Daoy (cell line): ENCODE measurements around the gene PCED1B. TPM values are rescaled to one million over a fixed set of nuclear protein-coding genes. Genes with fewer than 3 reads are reported as not detected.
A peak's percentile ranks its signal among the peaks of the same experiment; 100 is the strongest.
"Not testable (repeated sequence)": the region's sequence is repeated elsewhere in the genome, so short reads cannot be mapped to it uniquely, and the experiment has no call there.

ENCODE experiments used
- DNase-seq: peaks from one replicate; pipeline ENCODE4 v3.0.0-alpha.2; 2015; ENCODE audit warnings: low read depth
- total RNA-seq: library from RNA; depleted of rRNA; stranded (reverse); fragments of >200 nt; shearing (Covaris generic); gene quantifications from 2 replicates; pipeline ENCODE4 v1.2.3, GENCODE V29; 2014; rRNA removed

PCED1B gene, protein sequence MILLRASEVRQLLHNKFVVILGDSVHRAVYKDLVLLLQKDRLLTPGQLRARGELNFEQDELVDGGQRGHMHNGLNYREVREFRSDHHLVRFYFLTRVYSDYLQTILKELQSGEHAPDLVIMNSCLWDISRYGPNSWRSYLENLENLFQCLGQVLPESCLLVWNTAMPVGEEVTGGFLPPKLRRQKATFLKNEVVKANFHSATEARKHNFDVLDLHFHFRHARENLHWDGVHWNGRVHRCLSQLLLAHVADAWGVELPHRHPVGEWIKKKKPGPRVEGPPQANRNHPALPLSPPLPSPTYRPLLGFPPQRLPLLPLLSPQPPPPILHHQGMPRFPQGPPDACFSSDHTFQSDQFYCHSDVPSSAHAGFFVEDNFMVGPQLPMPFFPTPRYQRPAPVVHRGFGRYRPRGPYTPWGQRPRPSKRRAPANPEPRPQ
- total RNA-seq = 3.8 and 4.7 TPM in 2 replicates

DNA sequence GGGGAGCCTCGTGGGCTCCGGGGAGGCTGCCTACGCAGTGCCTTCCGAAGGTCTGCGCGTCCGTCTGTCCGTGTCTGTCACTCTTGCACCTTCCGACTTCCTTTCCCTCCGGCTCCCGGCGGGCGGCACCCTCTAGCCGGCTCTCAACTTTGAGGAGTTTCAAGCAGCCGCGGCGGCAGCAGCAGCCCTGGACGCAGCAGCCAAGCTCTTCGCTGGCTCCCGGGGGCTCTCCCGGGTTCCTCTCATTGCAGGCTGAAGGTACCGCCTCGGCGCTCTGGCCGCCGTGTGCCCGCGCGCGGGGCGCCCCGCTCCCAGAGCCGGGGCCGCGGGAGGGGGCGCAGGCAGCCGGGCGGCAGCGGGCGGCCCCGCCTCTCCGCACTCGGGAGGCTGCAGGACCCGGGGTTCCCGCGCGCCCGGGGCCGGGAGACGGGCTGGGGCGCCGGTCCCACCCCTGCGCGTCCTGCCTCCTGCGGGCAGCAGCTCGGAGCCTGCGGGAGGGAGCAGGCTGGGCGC lies at the start of gene PCED1B, which contains the start of gene AMIGO2:
Gene PCED1B (plus strand): TSS at position 154 of the 513 bp plus-strand sequence. CDS start 155,443 bp downstream, outside the sequence.
Gene AMIGO2 (minus strand): TSS at position 492 of the 513 bp plus-strand sequence. CDS start 957 bp downstream, outside the sequence.
- peak; percentile 80 for DNase-seq

DNA sequence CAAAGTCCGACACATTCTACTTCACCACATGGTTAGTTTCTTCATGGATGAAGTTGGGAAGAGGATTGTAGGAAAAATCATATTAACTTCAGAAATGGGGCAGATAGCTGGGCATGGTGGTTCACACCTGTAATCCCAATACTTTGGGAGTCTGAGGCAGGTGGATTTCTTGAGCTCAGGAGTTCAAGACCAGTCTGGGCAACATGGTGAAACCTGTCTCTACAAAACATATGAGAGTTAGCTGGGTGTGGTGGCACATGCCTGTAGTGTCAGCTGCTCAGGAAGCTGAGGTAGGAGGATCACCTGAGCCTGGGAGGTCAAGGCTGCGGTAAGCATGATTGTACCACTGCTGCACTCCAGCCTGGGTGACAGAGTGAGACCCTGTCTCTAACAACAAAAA lies 49.5 kb upstream of the PCED1B start:
- no peak for DNase-seq

DNA sequence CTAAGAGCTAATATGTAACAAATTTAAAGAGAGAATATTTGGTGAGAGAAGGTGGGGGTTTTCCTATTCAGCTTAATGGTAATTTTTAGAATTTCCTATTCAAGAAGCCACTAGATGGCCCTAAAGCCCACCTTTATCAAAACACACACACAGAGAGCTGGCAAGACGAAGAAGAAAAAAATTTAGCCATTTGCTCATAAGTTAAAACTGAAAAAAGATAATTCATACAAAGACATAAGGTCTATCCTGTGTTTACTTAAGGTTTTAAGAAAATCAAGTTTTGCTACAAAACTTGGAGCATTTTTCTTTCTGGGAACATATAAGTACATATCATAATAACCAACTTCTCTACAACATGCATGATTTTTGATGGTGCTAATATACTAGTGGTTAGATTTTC lies 46.8 kb upstream of the PCED1B start:
- DNase-seq = peak; percentile 63

DNA sequence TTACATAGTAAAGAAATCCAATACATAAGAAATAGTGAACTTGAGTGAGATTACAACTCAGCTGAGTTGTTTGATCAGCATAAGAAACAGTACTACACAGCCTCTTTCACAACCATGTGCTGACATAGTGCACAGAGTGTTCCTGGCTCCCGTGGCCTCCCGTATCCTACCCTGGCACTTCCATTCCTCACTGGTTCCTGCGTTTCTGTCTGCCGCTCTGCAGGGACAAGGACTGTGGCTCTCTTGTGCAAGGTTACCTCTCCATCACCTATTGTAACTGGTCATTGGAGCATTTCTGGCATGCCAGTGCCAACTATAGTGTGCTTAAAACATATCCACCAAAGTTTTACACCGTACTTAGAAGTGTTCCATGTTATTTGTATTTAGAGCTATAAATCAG lies 46.3 kb upstream of the PCED1B start:
- DNase-seq = peak; percentile 25

DNA sequence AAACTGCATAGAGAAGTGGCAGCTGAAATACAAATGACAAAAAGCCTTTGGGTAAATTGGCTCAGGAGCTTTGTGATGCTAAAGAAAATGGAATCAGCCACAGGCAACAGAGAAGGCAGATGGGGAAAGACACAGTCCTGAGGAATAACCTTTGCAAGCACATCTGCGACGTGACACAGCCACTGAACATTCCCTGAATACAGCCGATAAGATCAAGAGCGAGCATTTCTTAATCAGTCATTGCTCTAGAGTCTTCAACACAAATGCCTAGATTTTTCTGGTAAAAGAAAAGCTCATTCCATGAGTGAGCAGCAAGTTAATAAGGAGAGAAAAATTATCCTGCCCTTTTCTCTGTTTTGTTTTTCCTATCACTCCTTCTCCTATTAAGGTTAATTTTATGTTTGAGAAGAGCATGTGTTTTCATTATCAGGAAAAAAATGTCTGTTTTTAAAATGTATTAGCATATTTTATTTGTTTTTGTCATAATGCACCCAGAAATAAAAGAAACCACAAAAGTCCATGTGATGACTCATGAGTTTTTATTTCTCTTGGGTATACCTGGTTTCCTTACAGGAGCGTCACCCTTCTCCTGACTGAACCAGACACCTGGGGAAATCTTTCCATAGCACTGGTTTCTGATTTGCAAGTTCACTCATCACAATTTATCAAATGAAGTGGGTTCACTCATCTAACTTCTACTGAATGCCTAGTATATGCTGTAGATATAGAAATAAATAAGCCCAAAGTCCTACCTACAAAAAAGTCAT lies 45.4 kb upstream of the PCED1B start:
- no peak for DNase-seq

DNA sequence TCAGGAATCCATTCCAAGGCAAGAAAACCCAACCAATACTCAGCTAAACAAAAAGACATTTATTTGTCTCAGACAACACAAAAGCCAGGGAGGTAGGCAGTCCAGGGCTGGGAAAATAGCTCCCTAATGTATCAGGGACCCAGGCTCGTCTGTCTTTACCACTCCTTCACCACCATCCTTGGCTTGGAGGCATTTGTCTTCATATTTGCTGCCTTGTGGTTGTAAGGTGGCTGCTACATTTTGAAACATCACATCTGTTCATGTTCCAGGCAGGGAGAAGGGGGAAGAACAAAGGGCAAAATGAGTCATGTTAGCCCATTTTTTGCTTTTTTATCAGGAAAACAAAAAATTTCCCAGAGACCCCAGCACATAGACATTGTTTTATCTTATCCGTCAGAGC lies 44.8 kb upstream of the PCED1B start:
- no peak for DNase-seq

DNA sequence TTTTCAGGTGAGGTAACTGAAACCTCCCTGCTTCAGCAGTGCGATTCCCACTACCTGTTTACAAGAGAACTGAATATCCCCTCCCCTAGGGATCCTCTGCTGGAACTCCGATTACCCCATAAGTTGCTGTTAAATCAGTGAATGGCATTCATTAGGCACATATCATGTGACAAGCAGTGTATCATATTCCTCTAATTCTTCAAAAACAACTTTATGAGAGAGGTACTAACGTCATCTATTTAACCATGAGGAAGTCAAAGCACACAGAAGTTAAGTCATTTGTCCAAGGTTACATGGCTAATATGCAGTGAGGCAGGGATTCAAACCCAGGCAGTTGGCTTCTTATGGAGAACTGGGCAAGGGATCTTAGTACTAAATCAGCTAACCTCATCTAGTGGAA lies 43.9 kb upstream of the PCED1B start:
- no peak for DNase-seq

DNA sequence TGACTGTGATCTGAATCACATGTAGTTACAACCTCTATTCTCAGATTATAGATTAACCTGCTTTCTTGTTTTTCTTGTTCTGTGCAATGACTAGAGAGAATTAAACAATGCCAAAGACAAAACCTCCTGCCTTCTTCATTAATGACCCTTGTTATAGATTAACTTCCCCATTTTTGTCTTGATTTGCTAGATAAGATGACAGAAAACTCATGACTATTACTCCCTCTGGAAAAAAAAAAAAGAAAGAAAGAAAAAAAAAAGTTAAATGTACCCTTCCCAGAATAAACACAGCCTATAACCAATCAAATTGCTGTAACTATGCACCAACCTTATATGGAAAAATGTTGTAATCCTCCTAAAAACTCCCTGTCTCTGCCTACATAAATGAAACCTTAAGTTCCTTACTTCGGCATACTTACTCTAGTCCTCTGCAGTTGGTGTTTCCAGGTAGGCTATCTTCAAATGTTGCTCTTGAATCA lies 41.1 kb upstream of the PCED1B start:
- no peak for DNase-seq

DNA sequence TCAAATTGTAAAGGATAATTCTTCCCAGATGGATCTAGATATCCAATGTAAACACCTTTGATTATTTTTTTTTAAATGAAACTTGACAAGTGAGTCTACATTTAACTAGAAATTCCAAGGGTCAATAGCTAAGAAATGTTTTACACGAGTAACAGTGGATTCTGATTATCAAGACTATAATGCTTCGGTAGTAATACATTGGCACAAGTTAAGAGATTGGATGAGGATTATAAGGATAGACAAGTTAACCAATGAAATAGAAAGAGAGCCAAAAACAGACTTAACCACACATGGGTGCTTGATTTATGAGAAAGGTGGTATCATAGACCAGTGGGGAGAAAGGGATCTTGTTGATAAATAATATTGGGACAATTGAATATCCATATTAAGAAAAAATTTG lies 40.3 kb upstream of the PCED1B start:
- DNase-seq = no peak

DNA sequence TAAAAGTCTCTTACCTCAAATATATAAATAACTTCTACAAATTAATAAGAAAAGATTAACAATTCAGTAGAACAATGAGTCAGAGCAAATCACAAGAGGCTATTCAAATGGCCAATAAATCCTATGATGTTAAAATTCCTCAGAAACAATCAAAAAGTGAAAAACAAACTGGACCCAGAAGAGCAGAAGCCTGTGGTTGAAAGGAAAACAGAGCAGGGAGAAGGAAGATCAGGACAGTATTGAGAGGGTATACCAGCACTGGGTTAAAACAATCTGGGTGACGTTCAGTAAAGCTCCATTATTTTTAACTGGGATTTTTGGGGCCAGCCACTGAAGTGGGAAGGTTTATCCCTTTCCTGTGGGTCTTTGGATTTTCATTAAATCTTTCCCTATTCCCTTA lies 39.7 kb upstream of the PCED1B start:
- DNase-seq = no peak

DNA sequence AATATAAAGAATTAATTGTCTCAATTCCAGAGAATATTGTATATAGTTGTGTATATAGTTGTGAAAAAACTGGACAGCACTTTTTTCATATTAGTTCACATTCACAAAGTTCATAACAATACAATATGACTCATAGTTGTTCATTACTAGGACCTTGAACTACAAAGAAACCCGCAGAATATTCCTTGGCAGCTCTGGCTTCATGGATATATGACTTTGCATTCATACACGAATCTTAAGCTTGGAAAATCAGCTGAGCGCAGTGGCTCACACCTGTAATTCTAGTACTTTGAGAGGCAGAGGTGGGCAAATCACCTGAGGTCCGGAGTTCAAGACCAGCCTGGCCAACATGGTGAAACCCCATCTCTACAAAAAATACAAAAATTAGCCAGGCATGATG lies 38.1 kb upstream of the PCED1B start:
- no peak for DNase-seq

DNA sequence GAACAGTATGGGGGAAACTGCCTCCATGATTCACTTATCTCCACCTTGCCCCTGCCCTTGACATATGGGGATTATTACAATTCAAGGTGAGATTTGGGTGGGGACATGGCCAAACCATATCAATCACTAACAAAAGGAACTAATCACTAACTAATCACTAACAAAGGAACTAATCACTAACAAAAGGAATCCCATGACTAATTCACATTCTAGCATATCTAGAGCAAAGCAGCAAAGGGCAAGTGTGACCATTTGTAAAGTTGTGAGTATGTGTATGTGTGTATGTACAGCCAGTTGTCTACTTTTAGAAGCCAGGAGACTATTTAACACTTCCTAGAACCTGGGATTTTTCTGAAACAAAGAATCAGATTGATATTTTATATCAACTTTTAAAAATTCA lies 30.9 kb upstream of the PCED1B start:
- DNase-seq = no peak

DNA sequence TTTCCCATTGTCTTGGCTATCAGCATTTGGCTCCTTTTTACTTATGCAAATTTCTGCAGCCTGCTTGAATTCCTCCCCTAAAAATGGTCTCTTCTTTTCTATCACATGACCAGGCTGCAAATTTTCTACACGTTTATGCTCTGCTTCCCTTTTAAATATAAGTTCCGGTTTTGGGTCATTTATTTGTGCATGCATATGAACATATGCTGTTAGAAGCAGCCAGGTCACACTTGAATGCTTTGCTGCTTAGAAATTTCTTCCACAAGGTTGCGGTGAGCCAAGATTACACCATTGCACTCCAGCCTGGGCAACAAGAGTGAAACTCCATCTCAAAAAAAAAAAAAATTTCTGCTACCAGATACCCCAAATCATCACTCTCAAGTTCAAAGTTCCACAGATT lies 28.1 kb upstream of the PCED1B start:
- DNase-seq = not testable (repeated sequence)

DNA sequence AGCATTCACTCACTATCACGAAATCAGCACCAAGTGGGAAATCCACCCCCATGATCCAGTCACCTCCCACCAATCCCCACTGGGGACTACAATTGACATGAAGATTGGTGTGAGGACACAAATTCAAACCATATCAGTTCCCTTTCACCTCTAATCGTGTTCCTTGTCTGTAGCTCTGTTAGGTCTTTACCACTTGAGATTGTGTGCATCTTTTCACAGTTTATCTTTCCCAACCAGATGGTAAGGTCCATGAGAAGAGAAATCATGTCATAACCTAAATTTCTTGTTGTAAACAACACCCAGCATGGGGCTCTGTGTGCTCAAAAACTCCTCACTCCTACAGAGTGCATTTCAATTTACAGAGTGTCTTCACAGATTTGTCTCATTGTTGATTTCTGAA lies 27.1 kb upstream of the PCED1B start:
- DNase-seq = no peak

DNA sequence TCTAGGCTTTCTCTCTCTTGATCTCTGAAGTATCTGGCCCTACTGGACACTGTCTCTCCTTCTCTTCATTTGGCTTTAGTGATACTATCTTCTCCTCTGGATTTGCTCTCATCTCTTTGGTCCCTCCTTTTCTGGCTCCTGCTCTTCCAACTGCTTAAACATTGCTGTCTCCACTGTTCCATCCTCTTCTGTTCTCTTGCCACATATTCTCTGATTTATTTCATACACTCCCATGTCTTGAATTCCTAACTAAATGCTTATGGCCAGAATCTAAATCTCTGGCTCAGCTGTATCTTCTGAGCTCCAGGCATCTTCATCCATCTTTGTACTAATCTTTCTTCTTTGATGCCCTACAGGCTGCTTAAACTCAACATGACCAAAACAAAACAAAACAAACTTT lies 25.5 kb upstream of the PCED1B start:
- no peak for DNase-seq

DNA sequence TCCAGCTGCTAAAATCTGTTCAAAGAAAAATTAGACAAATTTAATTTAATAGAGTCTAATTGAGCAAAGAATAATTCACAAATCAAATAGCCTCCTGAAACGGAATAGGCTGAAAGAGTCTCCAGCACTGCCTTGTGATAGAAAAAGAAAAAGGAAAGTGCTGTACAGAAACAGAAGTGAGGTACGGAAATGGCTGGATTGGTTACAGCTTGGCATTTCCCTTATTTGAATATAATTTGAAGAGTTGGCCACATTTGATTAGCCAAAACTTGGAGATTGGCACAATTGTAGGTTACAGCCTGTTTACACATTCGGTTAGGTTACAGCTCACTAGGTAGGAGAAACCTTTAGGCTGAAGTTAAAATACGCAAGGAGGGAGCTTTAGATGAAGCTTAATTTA lies 24.8 kb upstream of the PCED1B start:
- no peak for DNase-seq

DNA sequence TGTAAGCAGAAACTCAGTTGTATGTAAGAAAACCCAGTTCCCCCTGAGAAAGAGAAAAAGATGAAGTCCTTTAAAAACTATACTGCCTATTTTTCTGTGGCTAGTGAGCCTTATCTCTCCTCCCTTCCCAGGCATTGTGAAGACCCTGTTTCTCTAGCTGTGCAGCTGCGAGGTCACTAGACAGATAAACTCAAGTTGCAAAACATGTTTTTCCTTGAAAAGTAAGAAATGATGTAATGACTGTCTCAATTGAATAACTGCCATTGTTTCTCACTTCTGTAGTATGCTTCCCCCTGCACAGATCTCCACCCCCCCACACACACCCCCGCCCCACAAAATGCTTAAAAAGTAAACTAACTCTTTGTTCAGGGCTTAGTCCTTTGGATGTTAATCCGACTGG lies 23.6 kb upstream of the PCED1B start:
- not testable (repeated sequence) for DNase-seq

DNA sequence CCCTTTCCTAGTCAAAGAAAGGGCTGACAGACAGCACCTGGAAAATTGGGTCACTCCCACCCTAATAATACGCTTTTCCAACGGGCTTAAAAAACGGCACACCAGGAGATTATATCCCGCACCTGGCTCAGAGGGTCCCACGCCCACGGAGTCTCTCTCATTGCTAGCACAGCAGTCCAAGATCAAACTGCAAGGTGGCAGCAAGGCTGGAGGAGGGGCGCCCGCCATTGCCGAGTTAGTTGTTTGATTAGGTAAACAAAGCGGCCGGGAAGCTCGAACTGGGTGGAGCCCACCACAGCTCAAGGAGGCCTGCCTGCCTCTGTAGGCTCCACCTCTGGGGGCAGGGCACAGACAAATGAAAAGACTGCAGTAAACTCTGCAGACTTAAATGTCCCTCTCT lies 22.5 kb upstream of the PCED1B start:
- DNase-seq = not testable (repeated sequence)

DNA sequence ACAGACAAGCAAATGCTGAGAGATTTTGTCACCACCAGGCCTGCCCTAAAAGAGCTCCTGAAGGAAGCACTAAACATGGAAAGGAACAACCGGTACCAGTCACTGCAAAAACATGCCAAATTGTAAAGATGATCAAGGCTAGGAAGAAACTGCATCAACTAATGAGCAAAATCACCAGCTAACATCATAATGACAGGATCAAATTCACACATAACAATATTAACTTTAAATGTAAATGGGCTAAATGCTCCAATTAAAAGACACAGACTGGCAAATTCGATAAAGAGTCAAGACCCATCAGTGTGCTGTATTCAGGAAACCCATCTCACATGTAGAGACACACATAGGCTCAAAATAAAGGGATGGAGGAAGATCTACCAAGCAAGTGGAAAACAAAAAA lies 20.8 kb upstream of the PCED1B start:
- DNase-seq = not testable (repeated sequence)

DNA sequence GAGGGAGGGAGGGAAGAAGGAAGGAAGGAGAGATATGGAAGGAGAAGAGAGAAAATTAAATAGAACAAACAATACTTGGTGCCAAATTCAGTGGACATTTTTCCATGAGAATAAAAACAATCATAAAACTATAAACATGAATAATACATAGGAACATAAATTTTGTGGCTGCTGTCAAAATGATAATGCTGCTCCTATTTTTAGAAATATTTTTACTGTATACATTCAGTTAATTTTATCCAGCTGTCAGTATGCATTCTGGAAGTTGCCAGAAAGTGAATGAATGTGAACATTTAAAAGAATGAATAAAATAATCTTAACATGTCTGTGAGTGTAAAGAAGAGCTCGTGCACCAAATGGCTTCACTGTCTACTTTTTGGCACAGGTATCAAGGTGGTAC lies 13.9 kb upstream of the PCED1B start:
- DNase-seq = no peak

DNA sequence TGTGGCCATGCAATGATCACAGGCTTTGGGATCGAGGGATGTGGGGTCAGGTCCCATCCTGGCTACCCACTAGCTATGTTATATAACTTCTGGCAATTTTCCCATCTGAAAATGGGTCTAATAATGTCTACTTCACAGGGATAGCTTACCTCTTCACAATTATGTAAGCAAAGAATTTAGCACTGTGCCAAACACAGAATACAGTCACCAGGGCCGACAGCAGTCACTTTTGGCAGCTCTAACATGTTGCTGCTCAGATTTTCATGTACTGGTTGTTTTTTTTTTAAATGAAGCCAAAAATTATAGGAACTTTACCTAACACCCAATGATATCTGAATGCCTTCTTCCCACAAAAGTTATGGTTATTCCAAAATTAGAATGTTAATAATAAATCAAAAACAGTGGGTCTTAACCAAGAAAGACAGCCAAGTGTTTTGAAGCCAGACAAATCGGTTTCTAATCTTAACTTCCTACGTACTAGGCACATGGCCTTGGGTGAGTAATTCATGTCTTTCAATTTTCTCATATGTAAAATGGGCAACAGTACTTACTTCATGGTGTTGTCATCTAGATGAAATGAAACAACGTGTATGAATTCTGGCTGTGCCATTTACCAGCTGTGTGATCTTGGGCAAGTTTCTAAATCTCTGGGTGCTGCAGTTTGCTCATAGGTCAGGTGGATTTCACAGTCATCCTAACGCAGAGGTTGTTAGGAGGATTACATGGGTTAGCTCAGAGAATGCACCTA lies 13.0 kb upstream of the PCED1B start:
- no peak for DNase-seq

DNA sequence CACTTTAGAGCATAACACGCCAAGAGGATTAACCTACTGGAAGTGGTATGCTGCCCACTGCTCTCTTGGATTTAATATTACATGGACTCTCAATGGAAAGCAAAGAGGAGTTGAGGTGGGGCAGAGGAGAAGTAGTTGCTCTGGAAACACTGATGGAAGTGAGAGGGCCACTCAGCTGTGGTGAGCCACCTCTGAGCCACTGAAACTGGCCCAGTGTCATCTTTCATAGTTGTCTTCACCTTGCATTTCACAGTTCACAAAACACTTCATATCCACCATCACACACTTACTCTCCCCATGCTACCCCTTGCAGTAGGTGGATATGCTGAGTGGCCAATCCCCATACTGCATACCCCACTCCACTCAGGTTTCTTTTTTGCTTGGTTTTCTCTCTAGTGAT lies 12.2 kb upstream of the PCED1B start:
- no peak for DNase-seq
